GM20000 (cell line): ENCODE results near the gene MASP2.
A peak's percentile ranks its signal among the peaks of the same experiment; 100 is the strongest.

Experiments used
- DNase-seq: peaks from one replicate; pipeline ENCODE4 v3.0.0; 2012; ENCODE audit warnings: low spot score
- TF ChIP-seq, protein P1 (sequence below): IDR thresholded peaks from 2 replicates; pipeline ENCODE4 v1.5.1; 2012; ENCODE audit warnings: mild to moderate bottlenecking, control low read depth; ENCODE audit errors: extremely low read depth, missing control alignments

MASP2 gene

DNA sequence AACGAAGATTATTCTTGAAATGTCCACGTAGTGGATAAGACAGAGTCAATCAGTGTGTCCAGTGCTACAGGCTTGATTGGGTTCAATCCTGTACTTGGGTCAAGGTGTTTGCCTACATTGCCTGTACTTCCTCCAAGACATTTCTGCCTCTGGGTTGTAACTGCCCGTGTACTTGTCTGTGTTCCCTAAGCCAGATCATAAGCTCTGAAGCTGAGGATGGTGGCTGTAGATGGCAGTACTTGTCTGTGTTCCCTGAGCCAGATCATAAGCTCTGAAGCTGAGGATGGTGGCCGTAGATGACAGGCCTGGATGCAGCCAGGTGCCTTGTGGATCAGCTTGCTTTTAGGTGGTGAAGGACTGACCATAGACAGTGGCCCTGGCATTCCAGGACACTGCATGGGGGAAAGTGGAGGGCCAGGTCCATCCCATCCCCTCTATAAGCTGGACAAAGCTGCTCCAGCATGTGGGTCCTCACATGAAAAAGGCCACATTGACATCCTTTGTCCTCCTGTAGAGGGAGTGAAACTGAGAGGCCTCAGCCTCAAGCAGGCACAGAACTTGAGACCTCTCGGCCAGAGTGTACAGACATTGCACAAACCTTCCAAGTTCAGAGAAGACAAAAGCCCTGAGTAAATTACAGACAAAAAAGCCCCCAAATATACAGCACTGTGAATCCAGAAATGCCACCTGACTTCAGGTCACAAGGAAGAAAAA is 14.8 kb upstream of the MASP2 start:
- TF ChIP-seq, protein P1, sequence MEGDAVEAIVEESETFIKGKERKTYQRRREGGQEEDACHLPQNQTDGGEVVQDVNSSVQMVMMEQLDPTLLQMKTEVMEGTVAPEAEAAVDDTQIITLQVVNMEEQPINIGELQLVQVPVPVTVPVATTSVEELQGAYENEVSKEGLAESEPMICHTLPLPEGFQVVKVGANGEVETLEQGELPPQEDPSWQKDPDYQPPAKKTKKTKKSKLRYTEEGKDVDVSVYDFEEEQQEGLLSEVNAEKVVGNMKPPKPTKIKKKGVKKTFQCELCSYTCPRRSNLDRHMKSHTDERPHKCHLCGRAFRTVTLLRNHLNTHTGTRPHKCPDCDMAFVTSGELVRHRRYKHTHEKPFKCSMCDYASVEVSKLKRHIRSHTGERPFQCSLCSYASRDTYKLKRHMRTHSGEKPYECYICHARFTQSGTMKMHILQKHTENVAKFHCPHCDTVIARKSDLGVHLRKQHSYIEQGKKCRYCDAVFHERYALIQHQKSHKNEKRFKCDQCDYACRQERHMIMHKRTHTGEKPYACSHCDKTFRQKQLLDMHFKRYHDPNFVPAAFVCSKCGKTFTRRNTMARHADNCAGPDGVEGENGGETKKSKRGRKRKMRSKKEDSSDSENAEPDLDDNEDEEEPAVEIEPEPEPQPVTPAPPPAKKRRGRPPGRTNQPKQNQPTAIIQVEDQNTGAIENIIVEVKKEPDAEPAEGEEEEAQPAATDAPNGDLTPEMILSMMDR = no peak
- DNase-seq = no peak

DNA sequence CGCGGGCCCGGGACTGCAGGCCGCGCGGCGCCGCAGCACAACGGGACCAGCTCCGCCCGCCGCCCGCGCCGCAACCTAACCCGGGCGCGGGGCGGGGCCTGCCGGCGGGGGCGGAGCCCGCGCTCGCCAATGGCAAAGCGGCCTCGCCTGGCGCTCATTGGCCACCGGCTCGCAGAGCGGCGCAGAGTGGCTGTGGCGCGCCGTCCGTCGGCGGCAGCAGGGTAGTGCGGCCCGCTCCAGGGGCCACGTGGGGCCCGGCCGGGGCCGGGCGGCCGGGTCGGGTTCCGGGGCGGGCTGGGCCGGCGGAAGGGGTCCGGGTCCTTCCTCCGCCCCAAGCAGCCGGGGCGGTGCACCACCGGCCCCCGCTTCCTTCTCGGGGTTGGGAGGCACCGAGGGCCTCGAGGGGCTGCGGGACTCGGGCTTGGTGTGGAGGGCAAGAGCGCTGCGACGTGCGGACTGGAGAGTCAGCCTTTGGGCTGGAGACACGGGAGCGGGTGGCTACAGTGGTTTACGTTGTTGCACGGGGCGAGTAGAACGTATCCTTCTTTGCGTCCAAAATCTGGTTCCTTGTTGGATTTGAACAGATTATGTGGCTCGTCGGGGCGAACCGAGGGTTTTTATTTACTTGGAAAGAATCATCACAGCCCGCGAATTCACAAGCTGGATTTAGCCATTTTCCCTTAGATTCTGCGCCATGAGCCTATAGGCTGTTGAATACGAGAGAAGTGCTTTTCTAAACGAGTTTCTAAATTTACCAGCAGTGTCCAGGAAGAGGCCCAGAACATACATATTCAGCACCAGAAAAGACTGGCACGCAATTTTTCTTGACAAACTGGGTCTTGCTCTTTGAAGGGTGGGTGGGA is 13.2 kb upstream of the MASP2 start, which contains the start of gene SRM:
SRM (minus strand) TSS at position 51 of the 863 bp plus-strand sequence. CDS start 75 bp downstream, outside the sequence.
- DNase-seq = peak; percentile 100
- TF ChIP-seq, protein P1 = no peak

DNA sequence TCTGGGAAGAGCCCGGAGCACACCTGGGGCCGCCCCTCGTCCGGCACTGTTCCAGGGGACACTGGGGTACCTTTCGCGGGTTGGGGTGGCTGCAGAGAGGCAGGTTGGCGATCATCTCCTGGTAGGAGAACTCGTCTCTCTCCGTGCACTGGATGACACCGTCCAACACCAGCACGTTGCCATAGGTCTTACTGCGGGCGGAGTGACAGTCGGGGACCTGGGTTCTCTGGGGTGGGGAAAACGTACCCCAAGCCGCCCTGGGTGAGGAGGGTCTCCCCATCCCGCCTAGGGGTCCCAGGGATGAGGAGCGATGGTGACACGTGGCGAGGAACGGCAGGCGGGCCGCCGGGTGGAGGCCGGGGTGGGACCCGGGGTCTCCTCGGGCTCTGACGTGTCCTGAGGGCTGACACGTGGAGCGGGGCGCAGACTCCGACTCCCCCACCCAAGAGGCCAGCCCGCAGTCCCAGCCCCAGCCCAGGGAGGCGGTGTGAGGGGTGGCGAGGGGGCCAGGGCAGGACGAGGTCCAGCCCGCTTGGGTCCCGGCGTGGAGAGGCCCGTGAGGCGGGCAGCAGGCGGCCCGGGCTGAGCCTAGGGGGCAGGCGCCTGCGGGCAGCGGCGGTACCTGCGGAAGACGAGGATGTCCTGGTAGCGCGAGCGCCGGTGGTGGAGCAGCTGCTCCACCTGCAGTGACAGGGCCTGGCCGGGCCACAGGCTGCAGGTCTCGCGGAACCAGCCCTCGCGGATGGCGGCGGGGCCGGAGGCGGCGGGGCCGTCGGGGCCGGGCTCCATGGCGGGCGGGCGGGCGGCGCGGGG is 12.3 kb upstream of the MASP2 start:
- TF ChIP-seq, protein P1 = no peak
- no peak for DNase-seq

DNA sequence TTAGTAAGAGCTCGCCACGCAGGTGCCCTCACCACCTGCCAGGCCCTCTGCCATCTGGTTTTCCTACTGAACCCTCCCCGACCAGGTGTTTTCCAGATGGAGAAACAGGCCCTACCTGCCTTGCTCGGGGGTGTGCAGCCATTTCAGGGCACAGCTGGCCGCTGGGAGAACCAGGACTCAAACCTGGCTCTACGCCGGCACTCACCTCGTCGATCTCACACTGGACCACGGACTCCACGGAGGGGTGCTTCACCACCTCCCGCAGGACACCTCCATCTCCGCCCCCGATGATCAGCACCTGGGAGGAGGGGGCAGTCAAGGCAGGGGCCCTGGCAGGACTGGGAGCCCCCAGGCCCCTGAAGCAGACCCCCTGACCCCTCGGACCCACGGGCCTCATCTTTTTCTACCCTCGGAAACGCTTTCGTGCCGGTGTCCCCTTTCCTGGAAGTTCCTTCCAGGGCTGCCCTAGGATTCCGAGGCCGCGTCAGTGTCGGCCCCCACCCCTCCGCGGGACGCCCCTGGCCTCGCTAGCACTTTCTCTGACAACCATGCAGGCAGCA is 11.6 kb upstream of the MASP2 start:
- TF ChIP-seq, protein P1 = no peak

DNA sequence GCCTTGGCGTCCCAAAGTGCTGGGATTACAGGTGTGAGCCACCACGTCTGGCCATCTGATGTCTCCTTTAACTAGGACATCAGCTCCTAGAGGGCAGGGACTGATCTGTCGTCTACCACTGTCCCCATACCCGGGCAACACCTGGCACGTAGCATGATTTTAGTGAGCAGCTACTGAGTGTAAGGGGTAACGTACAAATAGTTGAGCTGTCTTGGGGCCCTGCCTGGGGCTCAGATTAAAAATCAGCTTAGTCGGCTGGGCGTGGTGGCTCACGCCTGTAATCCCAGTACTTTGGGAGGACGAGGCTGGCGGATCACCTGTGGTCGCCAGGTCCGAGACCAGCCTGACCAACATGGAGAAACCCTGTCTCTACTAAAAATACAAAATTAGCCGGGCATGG is 11.0 kb upstream of the MASP2 start:
- DNase-seq = no peak
- TF ChIP-seq, protein P1 = no peak

More for the DNA sequence above, 11.6 kb upstream of the MASP2 start:
- DNase-seq = no peak

DNA sequence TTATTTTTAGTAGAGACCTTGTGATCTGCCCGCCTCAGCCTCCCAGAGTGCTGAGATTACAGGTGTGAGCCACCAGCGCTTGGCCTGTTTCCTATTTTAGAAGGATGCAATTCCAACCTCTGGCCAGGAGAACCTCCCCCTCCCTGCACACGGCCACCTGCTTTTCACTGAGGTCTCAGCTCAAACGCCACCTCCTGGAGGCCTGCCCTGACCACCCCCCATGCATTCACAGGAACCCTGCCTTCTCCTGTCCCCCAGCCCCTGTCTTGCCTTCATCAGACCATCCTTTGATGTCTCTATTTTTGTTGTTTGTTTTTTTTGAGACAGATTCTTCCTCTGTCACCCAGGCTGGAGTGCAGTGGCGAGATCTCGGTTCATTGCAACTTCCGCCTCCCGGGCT is 10.4 kb upstream of the MASP2 start:
- TF ChIP-seq, protein P1 = no peak
- DNase-seq = no peak
